ENCODE results near the gene DOC2B. TPM values are rescaled to one million over a fixed set of nuclear protein-coding genes. Genes with fewer than 3 reads are reported as not detected.
"Not testable (repeated sequence)": the region's sequence is repeated elsewhere in the genome, so short reads cannot be mapped to it uniquely, and the experiment has no call there.

DOC2B gene
- total RNA-seq, 1 donor from 2014 or later: 23.5 TPM

DNA sequence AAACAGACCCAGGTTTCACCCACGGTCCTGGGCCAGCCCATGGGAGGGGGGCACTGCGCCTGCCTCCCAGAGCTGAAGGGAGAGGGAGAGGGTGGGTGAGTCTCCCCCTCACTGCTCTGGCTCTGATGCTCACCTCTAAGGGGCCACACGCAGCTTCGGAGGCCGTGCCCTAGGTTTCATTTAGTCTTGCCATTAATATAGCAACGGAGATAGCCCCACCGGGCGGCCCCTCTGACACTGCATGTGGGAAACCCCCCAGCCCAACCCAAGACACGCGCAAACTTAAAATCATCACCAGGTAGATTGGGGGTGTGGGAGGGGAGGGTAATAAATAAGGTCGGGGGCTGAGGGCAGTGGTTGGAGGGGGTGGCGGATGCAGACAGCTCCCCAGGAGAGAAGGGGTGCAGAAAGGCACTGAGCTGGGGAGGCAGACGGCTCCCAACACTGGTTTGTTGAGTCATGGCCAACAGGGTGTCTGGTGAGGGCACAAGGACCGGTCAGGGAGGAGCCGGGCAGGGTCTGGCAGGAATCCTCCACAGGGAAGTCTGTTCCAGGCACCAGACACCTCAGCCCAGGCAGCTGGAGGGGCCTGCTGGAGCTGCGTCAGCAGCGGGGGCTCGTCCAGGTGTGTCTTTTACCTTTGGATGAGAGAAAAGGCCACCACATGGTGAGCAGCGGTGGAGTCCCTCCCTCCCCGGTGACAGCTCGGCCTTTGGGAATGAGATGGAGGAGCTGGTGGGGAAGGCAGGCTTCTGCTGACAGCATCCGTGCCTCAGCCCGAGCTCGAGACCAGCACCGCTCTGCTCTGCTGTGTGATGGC lies 32.0 kb upstream of the DOC2B start:
- DNase-seq (ENCODE audit: low spot score): no peak

DNA sequence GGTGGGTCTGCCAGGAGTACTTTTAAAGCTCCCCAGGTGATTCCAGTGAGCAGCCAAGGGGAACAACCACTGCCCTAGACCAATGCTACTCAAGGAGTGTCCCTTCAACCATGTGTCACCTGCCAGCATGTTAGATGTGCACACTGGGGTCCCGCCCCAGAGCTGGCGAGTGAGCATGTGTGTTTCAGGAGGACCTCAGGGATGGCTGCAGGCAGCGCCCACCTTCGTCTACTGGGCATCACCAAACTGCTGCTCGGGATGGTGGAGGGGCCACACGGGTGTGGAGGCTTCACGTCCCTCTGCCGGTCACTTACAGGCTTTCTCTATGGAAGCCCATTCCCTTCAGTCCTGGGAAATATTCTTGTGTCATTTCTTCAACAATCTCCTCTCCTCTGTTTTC lies 29.0 kb upstream of the DOC2B start:
- DNase-seq (ENCODE audit: low spot score): no peak

DNA sequence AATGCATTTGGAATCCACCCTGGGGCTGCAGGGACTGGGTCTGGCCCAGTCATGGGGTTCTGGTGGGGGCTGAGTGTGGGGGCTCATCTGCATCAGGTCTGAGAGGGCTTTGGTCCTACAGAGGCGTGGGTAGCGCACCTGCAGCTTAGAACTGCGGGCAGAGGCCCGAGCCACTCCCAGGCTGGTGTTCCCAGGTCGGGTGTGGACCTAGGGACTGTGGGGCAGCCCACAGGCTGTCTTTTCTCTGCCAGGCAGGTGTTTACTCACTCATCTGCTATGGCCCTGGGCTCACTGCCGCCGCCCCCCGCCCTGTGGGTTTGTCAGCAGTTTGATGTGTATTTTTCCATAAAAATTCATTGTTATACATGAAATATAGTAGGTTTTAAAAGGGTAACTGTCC lies 27.0 kb upstream of the DOC2B start:
- DNase-seq (ENCODE audit: low spot score): no peak

DNA sequence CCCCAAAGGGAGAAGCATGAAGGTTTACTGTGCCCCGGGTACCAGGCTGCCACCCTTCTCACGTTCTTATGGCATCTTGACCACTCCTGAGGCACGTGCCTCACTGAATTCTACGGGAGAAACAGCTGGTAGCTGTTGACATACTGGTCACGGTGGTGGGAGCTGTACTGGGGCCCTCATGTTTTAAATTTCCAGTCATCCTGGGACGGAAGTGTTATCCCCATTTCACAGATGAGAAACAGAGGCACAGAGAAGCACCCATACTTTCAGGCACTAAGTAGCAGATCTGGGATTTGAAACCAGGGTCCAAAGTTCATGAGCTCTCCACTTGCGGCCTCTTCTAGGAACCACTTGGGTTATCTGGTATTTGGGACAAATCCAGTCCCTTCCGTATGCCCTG lies 26.3 kb upstream of the DOC2B start:
- DNase-seq (ENCODE audit: low spot score): no peak

DNA sequence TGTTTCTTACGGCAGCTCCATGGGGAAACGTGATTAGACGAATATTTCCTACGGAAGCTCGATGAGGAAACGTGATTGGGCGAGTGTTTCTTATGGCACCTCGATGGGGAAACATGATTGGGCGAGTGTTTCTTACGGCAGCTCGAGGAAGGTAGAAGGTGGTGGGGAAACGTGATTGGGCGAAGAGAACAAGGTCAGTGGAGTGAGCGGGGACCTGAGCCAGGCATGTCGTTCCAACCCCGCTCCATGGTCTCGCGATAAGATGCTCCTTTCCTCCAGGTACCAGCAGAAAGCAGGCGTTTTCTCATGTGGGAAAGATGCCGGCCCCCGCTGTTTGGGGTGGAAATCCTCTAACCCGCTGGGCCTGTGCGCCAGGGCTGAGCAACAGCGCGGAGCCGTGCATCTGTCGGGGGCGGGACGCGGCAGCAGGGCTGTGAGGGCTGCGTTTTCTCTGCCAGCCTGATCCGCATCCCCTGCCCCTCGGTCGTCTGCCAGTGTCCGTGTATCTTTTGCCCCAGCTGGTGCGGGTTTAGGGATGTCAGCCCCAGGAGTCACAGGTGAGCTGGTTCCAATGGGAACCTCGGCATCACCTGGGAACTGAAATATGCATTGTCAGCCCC lies 25.6 kb upstream of the DOC2B start:
- no peak for DNase-seq (ENCODE audit: low spot score)

DNA sequence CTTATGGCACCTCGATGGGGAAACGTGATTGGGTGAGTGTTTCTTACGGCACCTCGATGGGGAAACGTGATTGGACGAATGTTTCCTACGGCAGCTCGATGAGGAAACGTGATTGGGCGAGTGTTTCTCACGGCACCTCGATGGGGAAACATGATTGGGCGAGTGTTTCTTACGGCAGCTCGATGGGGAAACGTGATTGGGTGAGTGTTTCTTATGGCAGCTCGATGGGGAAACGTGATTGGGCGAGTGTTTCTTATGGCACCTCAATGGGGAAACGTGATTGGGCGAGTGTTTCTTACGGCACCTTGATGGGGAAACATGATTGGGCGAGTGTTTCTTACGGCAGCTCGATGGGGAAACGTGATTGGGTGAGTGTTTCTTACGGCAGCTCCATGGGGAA lies 25.0 kb upstream of the DOC2B start:
- not testable (repeated sequence) for DNase-seq (ENCODE audit: low spot score)

DNA sequence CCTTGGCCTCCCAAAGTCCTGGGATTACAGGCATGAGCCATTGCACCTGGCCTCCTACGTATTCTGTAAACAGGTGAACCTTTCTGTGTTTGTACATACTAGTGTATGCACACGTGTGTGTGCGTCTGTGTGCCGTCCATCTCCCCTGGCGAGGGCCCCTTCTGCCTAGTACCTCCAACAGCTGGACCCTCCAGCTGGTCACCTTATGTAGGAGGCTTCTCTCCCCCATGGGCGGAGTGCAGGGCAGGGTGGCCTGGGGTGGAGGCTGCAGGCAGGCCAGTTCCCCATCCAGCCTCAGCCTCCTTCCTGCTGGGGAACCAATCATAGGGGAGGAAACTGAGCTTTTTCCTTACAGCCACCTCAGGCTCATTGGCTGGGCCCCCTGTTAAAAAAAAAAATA lies 24.4 kb upstream of the DOC2B start:
- DNase-seq (ENCODE audit: low spot score): no peak

DNA sequence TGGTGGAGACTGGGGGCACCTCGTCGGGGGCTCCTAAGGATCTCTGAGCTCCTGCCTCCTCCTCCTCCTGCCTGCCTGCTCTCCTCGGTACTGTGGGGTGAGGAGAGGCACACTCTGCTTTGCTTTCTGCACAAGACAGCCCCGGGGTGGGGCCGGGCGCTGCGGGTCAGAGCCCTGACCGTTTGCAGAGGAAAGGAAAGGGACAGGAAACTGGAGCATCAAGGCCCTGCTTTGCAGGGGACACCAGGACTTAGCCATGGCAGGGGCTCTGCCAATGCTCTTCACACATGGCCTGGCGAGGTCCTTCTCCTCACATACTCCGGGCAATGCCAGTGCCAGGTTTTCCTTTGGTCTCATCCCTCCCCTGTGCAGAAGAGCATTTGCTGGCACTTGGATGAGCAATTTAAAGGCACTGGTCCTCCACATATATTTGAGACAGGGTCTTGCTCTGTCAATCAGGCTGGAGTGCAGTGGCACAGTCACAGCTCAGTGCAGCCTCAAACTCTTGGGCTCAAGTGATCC lies 23.8 kb upstream of the DOC2B start:
- no peak for DNase-seq (ENCODE audit: low spot score)

DNA sequence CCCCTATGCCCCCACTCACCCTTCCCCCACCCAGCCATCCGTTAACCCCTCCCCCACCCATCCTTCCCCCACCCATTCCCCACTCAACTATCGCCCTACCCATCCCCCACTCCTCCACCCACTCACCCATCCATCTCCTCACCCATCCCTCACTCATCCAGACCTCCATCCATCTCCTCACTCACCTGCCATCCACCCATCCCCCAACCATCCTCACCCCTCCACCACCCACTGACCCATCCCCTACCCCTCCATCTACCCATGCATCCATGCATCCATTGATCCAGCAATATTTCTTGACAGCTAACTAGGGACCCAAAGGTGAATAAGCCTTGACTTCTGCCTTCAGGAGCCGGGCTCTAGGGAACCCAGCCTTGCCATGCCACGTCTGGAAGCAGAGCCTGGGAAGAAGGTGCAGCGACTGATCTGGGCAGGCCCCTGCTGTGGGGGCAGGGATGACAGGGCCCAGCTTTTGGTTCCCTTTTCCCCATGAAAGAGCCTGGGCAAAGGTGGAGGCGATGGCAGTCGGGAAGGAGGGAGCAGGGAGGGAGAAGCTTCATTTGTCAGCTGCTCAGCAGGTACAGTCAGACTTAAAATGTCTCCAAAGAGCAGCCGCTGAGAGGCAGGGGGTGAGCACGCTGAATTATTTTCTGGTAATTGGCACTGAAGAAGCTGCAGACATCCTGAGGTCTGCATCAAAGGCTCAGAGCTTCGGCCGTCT lies 23.1 kb upstream of the DOC2B start:
- no peak for DNase-seq (ENCODE audit: low spot score)

DNA sequence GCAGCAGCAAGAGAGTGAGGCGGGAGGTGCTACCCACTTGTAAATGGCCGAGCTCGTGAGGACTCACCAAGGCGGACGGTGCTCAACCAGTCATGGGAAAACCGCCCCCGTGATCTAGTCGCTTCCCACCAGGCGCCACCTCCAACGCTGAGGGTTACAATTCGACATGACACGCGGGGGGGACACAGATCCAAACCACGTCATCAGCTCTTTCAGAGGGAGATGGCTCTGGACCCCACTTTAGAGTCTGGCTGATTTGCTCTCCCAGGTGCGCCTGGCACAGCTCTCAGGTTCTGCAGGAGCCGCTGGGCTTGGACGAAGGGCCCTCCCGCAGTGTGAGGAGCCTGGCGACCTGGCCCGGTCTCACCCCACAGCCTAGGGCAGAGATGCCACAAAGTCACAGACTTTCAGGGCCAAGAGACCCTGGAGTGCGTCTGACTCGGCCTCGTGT lies 21.1 kb upstream of the DOC2B start:
- no peak for DNase-seq (ENCODE audit: low spot score)

DNA sequence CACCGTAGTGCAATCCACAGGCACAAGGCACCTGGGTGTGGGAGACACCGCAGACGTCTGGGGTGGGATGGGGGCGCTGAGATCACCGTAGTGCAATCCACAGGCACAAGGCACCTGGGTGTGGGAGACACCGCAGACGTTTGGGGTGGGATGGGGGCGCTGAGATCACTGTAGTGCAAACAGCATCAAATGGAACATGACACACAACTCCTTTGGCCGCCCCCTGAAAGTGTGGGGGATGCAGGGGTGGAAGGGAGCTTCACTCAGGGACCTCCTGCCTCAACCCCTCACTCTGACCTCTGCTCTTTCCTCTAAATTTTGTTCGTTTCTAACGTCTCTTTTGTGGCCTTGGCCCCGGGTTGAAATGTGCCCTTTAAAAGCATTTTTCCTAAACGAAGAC lies 20.3 kb upstream of the DOC2B start:
- not testable (repeated sequence) for DNase-seq (ENCODE audit: low spot score)

DNA sequence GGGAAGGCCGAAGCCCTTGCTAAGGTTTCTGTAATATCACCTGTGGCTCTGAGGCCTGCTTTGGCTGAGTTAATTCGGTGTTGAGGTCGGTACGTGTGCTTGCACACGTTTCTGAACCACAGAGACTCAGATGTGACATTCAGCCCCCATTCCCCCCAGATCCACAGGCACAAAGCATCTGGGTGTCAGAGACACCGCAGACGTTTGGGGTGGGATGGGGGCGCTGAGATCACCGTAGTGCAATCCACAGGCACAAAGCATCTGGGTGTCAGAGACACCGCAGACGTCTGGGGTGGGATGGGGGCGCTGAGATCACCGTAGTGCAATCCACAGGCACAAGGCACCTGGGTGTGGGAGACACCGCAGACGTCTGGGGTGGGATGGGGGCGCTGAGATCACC lies 19.8 kb upstream of the DOC2B start:
- DNase-seq (ENCODE audit: low spot score): not testable (repeated sequence)

DNA sequence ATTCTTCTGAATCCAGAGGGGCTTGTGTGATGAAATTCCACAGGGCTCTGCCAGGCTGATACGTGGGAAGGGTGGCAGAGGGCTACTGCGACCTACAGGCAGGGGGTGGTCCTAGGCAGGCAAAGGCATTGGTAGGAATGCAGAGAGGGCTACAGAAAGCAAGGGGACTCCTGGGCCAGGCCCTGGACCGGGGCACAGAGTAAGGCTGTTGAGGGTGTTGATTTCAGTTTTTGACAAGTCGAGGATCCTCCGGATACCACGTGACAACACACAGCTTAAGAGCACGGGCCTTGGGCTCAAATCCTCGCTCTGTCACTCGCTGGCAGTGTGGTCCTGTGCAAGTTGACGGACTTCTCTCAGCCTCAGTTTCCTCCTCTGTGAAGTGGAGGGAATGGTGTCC lies 19.1 kb upstream of the DOC2B start:
- DNase-seq (ENCODE audit: low spot score): no peak

DNA sequence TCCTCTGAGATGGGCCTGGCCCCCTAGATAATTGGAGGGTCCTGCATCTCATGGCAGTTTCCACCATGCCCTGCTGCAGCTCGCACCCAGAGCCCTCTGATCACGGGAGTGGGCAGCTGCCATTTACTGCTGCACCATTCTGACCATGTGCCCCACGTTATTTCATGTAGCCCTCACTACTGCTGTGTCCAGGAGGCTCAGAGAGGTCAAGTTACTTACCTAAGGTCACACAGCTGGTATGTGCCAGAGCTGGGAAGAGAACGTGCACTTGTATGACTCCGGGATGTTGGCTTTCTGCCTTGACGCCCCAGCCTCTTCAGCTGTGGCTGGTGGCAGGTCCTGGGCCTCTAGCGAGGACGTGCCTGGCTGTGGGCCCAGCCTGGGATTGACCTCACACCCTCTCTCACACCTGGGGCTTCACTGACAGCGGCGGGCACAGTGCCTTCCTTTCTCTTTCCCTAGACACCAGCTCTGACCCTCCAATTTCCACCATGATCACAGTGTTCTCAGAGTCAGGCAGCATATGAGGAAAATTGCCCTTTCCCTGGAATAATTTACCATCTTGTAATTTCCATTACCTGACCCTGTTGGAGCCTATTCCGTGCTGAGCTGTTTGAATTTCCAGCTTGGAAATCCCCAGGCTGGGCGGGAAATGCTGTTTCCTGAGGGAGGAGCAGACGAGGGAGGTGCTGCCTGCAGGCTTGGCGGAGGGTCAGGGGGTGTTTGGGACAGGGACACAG lies 18.5 kb upstream of the DOC2B start:
- DNase-seq (ENCODE audit: low spot score): no peak

DNA sequence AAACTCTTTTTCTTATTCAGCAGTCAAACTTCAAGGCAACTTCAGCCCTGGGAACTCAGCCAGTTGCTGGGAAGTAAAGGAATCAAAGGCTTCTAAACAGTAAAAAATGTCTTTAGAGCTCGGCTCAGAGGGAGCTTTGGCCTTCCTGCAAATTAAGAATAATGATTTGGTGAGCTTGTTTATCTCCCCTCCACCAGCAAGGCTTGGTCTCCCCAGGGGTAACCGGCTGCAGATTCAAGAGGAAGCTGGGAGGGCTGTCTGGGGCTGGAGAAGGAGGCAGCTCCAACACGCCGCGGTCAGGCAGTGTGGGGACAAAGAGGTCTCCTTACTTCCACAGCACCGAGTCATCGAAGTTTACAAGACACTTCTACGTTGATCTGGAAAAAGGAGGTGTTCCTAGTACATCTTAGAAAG lies 17.7 kb upstream of the DOC2B start:
- DNase-seq (ENCODE audit: low spot score): no peak

DNA sequence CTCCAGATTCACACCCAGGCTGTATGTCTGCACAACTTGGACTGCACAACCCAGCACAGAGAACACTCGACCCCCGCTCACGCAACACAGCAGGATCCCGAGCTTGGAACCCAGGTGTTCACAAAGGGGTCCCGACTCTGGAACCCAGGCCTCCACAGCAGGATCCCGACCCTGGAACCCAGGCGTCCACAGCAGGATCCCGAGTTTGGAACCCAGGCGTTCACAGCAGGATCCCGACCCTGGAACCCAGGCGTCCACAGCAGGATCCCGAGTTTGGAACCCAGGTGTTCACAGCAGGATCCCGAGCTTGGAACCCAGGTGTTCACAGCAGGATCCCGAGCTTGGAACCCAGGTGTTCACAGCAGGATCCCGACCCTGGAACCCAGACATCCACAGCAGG lies 16.8 kb upstream of the DOC2B start:
- DNase-seq (ENCODE audit: low spot score): not testable (repeated sequence)

DNA sequence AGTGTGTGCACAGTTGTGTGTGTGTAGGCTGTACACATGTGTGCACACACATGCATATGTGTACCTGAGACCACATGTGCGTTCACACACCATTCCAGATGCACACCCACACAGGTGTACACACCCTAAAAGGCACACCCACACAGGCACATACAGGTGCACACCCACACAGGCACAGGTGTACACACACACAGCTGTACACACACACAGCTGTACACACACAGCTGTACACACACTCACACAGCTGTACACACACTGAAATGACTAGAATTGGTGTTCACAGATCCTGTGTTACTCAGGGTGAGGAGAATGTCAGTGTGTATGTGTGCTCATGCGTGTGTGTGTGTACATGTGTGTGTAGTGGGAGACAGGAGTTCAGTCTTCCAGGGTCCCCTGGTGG lies 15.9 kb upstream of the DOC2B start:
- no peak for DNase-seq (ENCODE audit: low spot score)

DNA sequence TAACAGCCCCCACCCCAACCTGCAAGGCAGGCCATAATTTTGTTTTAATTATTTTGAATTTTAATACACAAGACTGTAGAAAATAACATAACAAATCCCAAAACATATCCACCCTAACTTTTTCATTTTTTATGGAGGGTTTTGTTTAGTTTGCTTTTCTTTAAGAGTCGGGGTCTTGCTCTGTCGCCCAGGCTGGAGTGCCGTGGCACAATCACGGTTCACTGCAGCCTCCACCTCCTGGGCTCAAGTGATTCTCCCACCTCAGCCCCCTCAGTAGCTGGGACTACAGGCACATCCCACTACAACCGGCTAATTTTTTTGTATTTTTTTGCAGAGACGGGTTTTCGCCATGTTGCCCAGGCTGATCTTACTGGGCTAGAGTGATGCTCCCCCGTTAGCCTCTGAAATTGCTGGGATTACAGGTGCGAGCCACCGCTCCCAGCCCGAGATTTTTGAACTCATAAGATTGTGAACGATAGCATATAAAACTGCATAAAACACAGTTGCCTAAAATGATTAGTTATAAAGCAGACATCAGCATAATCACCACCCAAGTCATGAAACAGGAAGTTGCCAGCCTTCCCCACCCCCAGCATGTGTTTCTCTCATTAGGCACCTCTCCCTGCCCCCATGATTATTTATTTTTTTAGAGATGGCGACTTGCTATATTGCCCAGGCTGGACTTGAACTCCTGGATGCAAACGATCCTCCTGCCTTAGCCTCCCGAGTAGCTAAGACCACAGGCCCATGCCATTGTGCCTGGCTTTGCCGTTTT lies 13.6 kb upstream of the DOC2B start:
- DNase-seq (ENCODE audit: low spot score): no peak

DNA sequence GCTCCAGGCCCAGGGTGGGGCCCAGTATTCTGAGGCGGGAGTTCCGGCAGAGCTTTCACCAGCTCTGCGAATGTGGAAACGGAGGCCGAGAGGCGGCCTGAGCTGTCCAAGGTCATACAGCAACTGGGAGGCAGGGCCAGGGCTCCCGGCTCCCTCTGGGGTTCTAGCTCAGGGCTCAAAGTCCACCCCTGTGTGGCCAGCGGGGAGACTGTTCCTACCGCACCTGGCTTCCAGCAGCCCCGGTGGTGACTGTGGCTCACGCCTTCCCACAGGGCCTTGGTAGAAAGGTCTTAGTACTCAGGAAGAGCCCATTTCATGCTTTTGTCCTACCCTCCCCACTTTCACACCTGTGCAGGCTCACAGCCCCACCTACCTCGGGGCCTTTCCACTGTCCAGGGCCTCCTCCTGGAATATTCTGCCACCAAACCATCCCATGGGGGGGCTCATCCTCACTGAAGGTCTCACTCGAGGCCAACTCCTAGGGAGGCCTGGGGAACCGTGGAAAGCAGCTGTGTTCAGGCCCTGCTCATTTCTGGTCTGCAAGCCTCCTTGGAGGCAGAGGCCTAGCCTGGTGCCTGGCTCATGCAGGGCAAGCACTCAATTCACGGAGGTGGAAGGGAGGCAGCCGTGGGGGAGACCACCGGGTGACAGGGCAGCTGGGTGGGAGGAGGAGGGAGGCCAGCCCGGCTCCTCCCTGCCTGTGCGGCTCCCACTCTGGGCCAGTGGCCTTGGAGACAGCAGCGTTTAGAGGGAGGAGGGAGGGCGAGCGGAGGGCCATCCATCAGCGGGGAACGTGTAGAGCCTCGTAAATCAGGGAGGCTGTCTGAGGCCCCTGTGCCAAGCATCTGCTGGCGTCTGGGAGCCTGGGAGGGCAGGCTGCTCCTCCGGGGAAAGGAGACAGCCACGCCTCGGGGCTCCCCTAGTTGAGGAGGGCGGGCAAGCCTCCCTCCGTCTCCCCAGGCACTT lies 12.7 kb upstream of the DOC2B start:
- DNase-seq (ENCODE audit: low spot score): no peak

DNA sequence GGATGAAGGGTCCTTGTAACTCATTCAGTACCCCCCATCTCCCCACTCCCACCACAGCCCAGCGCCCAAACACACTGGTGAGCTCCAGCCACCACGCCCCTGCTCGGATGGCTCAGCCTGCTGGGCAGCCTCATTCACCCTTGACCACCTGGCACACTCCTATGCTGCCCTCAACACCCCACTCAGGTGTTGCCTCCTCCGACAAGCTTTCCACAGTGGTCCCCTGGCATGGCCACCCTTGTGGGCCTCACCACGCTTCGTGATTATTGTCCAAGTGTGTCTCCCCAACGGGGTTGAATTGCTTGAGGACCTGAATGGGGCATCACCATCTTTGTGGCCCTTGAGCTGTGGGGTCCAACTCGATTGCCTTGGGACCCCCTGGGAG lies 12.0 kb upstream of the DOC2B start:
- no peak for DNase-seq (ENCODE audit: low spot score)

All from ureter (tissue), 1 donor.